HepG2 (cell line): ENCODE data around the gene TPX2. TPM values are rescaled to one million over a fixed set of nuclear protein-coding genes. Genes with fewer than 3 reads are reported as not detected.

Experiments
- CAMTA2 ChIP-seq: sonication (generic); formaldehyde crosslinking; IDR thresholded peaks from 2 replicates; pipeline ENCODE4 v1.4.0; 2020; ENCODE audit warnings: mild to moderate bottlenecking, missing genetic modification reagents, borderline replicate concordance
- DPF2 ChIP-seq: sonication (generic); formaldehyde crosslinking; IDR thresholded peaks from 2 replicates; pipeline ENCODE4 v1.4.0; 2020; ENCODE audit warnings: mild to moderate bottlenecking, low read depth, missing genetic modification reagents, borderline replicate concordance
- FLYWCH1 ChIP-seq: sonication (generic); formaldehyde crosslinking; IDR thresholded peaks from 2 replicates; pipeline ENCODE4 v1.8.1; 2023; ENCODE audit warnings: mild to moderate bottlenecking, missing genetic modification reagents
- GTF3A ChIP-seq: sonication (generic); formaldehyde crosslinking; conservative IDR thresholded peaks from 2 replicates; pipeline ENCODE4 v1.4.0; 2020; ENCODE audit warnings: mild to moderate bottlenecking, missing genetic modification reagents
- HNRNPH1 ChIP-seq: fragments of 200-400 bp; formaldehyde crosslinking; optimal IDR thresholded peaks from 2 replicates; pipeline ENCODE3; 2017; ENCODE audit warnings: mild to moderate bottlenecking, low read depth, low read length
- HNRNPLL ChIP-seq: fragments of 200-400 bp; formaldehyde crosslinking; IDR thresholded peaks from 2 replicates; pipeline ENCODE4 v1.6.1; 2017; ENCODE audit warnings: mild to moderate bottlenecking, low read depth, low read length; ENCODE audit not compliant: poor library complexity, severe bottlenecking
- MAFK ChIP-seq, 2 experiments: IDR thresholded peaks in 1 of 2; conservative IDR thresholded peaks in 1 of 2; 2 replicates each; pipeline ENCODE4 v1.6.1; 2011; ENCODE audit warnings: improper control_type of control experiment in 2 of 2, low read length in 2 of 2
- MED1 ChIP-seq: sonication (generic); formaldehyde crosslinking; IDR thresholded peaks from 2 replicates; pipeline ENCODE4 v1.4.0; 2020; ENCODE audit warnings: missing genetic modification reagents
- NFATC3 ChIP-seq: sonication (generic); formaldehyde crosslinking; IDR thresholded peaks from 2 replicates; pipeline ENCODE4 v1.5.1; 2020; ENCODE audit warnings: mild to moderate bottlenecking, missing genetic modification reagents
- PHF21A ChIP-seq: sonication (generic); formaldehyde crosslinking; IDR thresholded peaks from 2 replicates; pipeline ENCODE4 v1.5.0; 2020; ENCODE audit warnings: mild to moderate bottlenecking, missing genetic modification reagents
- RBAK ChIP-seq: sonication (generic); formaldehyde crosslinking; IDR thresholded peaks from 2 replicates; pipeline ENCODE4 v1.5.1; 2020; ENCODE audit warnings: mild to moderate bottlenecking, missing genetic modification reagents
- polyA plus RNA-seq, 8 experiments: library from polyadenylated mRNA; depleted of rRNA in 3 of 8; stranded (reverse) in 7 of 8; unstranded in 1 of 8; fragments of >200 nt; fragmentation: Illumina TruSeq in 4 of 8; extraction: Trizol in 4 of 8; gene quantifications; 2 replicates each; pipeline versions ENCODE4 v1.2.1 to v1.2.3, GENCODE V29; 2011 to 2016; ENCODE audit warnings: low read depth in 4 of 8, missing spikeins in 1 of 8, mixed read lengths in 1 of 8; ENCODE audit not compliant: insufficient read depth in 1 of 8
- total RNA-seq, 5 experiments: library from RNA; depleted of rRNA; stranded (reverse); fragments of >200 nt; fragmentation: Illumina TruSeq; extraction: Trizol; gene quantifications; 2 replicates each; pipeline ENCODE4 v1.2.3, GENCODE V29; 2016; ENCODE audit warnings: low read depth in 1 of 5
- TF ChIP-seq, protein P1 (sequence below): sonication (generic); formaldehyde crosslinking; IDR thresholded peaks from 2 replicates; pipeline ENCODE4 v1.9.0; 2021; ENCODE audit warnings: mild to moderate bottlenecking, missing genetic modification reagents
- TF ChIP-seq, protein P2 (sequence below): sonication (generic); formaldehyde crosslinking; IDR thresholded peaks from 2 replicates; pipeline ENCODE4 v1.4.0; 2020; ENCODE audit warnings: missing genetic modification reagents, mild to moderate bottlenecking, borderline replicate concordance
- TF ChIP-seq, protein P3 (sequence below): sonication (generic); formaldehyde crosslinking; conservative IDR thresholded peaks from 2 replicates; pipeline ENCODE4 v1.4.0; 2020; ENCODE audit warnings: missing genetic modification reagents

Gene TPX2
- total and polyA plus RNA-seq, 2 of the 13 experiments (the other 11 are each of a cell fraction or from before 2014, with no cell fraction given): 34.3 to 124 TPM

DNA sequence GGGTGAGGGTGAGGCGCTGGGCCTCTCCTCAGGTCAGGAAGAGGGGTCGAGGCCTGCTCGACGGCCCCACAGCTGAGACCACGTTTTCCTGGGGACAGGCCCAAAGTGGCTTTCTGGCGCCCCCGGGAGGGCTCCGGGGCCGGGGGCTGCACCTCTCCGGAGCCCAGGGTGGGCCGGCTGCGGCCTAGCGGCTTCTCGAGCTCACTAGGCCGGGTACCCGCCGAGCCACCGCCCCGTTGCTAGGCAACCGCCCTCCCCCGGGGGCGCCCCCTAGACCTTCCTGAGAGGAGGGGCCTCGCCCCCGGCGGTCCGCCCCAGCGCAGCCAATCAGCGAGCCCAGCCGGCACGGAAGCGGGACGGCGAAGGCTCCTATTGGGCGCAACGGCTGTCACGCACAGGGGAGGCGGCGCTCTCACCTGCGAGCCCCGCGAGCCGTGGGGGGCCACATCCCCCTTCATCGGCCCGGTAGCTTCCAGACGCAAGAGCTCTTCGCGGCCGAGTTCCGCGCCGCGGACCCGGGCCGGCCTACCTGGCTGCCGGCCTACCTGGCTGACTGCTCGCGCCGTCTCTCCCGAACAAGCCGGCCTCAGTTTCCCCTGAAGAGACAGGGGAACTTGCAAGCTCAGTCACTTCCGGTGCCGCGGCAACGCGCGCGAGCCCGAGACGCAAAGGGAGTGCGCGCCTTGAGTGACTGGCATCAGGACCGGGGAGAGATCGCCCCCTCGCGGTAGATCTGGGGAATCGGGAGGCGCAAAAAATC, 15.6 kb upstream of the TPX2 start (continued):
- TF ChIP-seq, protein P1, sequence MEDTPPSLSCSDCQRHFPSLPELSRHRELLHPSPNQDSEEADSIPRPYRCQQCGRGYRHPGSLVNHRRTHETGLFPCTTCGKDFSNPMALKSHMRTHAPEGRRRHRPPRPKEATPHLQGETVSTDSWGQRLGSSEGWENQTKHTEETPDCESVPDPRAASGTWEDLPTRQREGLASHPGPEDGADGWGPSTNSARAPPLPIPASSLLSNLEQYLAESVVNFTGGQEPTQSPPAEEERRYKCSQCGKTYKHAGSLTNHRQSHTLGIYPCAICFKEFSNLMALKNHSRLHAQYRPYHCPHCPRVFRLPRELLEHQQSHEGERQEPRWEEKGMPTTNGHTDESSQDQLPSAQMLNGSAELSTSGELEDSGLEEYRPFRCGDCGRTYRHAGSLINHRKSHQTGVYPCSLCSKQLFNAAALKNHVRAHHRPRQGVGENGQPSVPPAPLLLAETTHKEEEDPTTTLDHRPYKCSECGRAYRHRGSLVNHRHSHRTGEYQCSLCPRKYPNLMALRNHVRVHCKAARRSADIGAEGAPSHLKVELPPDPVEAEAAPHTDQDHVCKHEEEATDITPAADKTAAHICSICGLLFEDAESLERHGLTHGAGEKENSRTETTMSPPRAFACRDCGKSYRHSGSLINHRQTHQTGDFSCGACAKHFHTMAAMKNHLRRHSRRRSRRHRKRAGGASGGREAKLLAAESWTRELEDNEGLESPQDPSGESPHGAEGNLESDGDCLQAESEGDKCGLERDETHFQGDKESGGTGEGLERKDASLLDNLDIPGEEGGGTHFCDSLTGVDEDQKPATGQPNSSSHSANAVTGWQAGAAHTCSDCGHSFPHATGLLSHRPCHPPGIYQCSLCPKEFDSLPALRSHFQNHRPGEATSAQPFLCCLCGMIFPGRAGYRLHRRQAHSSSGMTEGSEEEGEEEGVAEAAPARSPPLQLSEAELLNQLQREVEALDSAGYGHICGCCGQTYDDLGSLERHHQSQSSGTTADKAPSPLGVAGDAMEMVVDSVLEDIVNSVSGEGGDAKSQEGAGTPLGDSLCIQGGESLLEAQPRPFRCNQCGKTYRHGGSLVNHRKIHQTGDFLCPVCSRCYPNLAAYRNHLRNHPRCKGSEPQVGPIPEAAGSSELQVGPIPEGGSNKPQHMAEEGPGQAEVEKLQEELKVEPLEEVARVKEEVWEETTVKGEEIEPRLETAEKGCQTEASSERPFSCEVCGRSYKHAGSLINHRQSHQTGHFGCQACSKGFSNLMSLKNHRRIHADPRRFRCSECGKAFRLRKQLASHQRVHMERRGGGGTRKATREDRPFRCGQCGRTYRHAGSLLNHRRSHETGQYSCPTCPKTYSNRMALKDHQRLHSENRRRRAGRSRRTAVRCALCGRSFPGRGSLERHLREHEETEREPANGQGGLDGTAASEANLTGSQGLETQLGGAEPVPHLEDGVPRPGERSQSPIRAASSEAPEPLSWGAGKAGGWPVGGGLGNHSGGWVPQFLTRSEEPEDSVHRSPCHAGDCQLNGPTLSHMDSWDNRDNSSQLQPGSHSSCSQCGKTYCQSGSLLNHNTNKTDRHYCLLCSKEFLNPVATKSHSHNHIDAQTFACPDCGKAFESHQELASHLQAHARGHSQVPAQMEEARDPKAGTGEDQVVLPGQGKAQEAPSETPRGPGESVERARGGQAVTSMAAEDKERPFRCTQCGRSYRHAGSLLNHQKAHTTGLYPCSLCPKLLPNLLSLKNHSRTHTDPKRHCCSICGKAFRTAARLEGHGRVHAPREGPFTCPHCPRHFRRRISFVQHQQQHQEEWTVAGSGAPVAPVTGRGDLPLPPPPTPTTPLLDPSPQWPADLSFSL: no peak
- TF ChIP-seq MAFK (conservative IDR thresholded peaks at IDR 0.05 in 1 of 2, IDR thresholded peaks at IDR 0.05 in 1 of 2; ENCODE audit: low read length in 2 of 2): peak; percentile 42 to 47; a peak in 3 of 4 replicates
- no peak for TF ChIP-seq FLYWCH1
- peak; percentile 82 for TF ChIP-seq MED1 (CRISPR knock-in tag)
- peak; percentile 98 for TF ChIP-seq CAMTA2 (CRISPR knock-in tag)
- TF ChIP-seq, protein P2, sequence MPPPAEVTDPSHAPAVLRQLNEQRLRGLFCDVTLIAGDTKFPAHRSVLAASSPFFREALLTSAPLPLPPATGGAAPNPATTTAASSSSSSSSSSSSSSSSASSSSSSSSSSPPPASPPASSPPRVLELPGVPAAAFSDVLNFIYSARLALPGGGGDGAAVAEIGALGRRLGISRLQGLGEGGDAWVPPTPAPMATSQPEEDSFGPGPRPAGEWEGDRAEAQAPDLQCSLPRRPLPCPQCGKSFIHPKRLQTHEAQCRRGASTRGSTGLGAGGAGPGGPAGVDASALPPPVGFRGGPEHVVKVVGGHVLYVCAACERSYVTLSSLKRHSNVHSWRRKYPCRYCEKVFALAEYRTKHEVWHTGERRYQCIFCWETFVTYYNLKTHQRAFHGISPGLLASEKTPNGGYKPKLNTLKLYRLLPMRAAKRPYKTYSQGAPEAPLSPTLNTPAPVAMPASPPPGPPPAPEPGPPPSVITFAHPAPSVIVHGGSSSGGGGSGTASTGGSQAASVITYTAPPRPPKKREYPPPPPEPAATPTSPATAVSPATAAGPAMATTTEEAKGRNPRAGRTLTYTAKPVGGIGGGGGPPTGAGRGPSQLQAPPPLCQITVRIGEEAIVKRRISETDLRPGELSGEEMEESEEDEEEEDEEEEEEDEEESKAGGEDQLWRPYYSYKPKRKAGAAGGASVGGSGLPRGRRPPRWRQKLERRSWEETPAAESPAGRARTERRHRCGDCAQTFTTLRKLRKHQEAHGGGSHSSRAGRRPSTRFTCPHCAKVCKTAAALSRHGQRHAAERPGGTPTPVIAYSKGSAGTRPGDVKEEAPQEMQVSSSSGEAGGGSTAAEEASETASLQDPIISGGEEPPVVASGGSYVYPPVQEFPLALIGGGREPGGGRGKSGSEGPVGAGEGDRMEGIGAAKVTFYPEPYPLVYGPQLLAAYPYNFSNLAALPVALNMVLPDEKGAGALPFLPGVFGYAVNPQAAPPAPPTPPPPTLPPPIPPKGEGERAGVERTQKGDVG (CRISPR knock-in tag): peak; percentile 95
- TF ChIP-seq PHF21A: peak; percentile 81
- TF ChIP-seq HNRNPH1: no peak
- TF ChIP-seq GTF3A (CRISPR knock-in tag): no peak
- TF ChIP-seq RBAK: no peak
- peak; percentile 71 for TF ChIP-seq NFATC3 (CRISPR knock-in tag)
- TF ChIP-seq HNRNPLL: peak; percentile 72
- peak; percentile 39; the same call in 1 of the 2 replicates for TF ChIP-seq DPF2 (CRISPR knock-in tag)
- TF ChIP-seq, protein P3, sequence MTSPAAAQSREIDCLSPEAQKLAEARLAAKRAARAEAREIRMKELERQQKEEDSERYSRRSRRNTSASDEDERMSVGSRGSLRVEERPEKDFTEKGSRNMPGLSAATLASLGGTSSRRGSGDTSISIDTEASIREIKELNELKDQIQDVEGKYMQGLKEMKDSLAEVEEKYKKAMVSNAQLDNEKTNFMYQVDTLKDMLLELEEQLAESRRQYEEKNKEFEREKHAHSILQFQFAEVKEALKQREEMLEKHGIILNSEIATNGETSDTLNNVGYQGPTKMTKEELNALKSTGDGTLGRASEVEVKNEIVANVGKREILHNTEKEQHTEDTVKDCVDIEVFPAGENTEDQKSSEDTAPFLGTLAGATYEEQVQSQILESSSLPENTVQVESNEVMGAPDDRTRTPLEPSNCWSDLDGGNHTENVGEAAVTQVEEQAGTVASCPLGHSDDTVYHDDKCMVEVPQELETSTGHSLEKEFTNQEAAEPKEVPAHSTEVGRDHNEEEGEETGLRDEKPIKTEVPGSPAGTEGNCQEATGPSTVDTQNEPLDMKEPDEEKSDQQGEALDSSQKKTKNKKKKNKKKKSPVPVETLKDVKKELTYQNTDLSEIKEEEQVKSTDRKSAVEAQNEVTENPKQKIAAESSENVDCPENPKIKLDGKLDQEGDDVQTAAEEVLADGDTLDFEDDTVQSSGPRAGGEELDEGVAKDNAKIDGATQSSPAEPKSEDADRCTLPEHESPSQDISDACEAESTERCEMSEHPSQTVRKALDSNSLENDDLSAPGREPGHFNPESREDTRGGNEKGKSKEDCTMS: 0 out of 2 replicates have a peak, but pooled peaks have one; percentile 5
